GM12873 (cell line): ENCODE results near the gene HOXB7.

Experiments
- CTCF ChIP-seq: IDR thresholded peaks from 2 replicates; pipeline ENCODE4 v1.5.1; 2012; ENCODE audit warnings: low read depth, mild to moderate bottlenecking, moderate library complexity, low read length, control low read depth; ENCODE audit not compliant: insufficient read depth; ENCODE audit errors: missing control alignments

Gene HOXB7

DNA sequence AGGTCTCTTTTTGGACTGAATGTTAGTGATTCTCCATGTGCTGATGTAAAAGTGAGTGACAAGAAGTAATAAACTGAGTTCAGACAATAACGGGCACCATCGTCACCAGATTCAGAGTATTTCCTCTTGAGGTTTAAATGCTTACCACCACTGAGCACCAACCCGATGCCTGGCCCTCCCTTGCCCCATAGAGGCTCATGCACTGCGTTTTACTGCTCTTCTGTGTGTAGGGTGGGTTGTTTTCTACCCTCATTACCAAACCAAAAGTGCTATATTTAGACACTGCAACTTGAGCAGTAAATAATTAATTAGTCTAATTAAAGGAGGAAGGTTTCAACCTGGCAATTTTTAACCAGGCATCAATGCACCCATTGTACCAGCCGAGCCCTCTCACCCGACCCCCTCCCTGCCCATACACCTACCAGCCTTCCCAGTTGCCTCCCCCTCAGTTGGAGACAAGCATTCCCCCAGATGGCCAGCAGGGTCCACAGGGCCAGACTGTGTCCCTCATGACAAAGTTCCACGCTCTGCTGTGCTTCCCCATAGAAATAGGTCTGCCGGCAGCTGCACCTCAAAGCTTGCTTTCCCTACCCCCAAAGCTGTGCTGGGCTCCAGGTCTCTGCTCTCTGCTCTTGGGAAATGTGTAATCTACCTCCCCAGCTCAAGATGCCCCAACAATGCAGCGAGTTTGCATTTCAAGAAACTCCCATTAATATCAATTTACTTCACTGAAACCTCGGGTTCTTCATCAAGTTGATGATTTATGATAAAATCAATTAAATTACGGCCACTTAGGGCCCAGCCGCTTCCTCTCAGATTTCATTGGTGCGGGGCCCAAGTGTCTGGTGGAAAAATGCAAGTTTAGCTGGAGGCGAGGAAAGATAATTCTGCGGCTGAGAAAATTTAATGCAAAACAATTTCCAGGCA lies 48.7 kb downstream of the HOXB7 start:
- peak; percentile 32 for TF ChIP-seq CTCF

DNA sequence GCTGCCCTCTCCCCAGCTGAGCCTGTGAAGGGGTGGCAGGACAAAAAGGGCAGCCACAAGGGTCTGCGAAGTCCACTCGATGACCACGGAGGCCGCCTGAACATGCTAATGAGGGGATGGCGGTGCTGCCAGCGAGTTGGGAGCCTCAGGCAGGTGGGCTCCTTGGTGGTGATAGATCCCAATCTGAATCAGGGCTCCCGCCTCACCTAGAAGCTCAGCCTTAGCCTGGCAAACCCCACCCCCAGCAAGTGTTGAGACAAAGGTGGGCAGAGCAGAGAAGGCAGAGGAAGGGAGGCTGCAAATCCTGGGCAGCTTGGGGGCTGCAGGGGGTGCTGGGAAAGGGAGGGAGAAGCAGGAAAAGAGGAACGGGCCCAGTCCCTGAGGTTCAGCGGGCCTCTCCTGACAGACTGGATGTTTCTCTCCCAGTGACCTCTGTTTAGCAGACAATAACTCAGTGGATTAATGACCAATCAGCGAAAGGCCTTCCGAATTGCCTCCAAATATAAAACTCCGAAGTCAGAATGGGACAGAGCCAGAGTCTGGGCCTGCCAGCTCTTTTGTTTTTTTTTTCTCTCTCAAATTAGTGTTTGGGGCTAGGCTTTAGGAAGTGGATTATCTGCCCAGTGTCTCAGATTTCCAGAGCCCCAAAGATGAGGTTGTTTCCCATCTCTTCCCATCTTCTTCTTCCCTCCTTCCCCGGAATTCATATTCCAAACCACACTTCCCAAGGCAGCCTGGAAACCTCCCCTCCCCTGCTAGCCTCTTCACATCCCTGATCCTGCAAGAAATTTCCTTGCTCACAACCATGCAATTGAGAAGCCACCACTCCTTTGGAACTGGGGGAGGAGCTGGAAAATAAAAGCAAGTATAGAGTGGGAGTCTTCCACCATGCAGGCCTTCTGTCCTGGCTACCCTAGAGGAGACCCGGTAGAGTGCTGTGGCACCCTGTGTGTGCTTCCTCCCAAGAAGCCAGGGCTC lies 50.7 kb downstream of the HOXB7 start:
- no peak for TF ChIP-seq CTCF

DNA sequence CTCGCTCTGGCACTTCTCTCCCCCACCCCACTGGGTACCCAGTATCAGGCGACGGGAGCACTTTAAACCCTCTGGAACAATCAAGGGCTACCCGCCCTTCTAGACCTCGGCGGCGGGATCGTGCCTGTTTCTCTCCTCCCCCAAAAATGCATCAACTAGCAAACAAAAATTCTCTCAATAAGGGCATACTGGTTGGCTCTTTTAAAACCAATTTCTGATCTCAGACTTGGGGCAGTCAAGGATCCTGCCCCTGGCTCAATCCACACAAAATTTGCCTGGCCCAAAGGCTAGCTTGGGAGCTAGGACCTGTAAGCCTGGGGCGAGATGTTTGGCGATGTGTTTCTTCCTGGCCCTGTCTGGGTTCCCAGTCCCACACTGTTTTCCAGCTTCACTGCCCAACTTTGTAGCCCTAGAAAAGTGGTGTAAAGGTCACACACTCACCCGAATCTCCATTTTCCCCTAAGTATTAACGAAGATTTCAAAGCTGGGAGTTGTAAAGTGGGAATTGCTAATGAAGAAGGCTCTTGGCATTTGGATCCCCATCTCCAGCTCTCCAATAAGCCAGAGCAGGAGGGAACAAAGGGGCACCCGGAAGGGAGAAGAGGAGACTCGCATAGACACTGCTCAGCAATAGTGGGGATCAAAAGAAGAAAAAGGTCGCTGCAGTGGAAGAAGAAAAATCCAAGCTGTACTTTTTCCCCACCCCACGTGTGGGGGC lies 51.5 kb downstream of the HOXB7 start:
- TF ChIP-seq CTCF: no peak

DNA sequence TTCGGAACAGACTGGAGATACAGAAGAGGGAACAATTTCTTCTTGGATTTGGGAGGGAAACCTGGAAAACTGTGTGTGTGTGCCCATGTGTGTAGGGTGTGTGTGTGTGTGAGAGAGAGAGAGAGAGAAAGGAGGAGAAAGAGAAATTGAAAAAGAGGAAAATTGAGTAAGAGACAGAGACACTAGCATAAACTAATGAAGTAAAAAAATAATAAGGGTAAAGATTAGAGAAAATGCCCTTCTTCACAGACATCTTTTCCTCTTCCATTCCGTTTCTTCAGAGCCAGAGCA lies 52.0 kb downstream of the HOXB7 start:
- TF ChIP-seq CTCF: no peak

DNA sequence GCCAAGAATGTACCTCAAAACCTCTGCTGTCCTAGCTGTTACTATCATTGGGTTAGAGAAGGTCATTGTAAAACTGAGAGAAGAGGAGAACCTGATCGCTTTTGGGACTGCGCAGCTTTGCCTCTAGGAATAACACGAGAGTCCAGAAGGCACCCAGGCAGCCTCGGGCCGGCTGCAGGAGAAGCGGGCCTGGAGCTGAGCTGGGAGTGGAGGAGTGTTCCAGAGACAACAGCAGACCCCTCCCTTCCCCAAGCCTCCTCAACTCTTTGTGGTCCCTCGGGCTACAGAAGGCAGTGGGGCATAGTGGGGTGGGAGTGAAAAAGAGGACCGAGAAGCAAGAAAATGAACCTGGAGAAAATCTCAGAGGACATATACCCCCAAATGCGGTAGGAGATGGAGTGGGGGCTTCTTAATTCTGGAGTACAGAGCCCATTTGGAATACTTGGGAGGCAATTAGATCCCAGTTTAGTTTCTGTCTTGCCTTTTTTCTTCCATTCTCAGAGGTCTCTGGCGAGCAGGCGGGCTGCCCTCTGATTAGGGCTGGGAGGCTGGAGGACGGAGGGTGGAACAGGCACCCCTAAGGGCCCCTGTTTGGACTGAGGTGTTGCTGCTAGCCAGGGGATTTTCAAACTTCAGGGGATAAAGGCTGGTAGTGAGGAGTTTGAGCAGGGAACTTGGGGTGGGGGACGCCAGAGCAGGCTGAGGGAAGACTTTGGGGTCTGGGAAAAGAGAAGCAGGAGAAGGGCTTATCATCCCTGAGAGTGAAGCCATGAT lies 52.6 kb downstream of the HOXB7 start:
- no peak for TF ChIP-seq CTCF
